ENCODE results near the gene UNC79. TPM values are rescaled to one million over a fixed set of nuclear protein-coding genes. Genes with fewer than 3 reads are reported as not detected.

UNC79 gene
- total RNA-seq, 1 donor from 2014 or later, result 2.2 TPM

DNA sequence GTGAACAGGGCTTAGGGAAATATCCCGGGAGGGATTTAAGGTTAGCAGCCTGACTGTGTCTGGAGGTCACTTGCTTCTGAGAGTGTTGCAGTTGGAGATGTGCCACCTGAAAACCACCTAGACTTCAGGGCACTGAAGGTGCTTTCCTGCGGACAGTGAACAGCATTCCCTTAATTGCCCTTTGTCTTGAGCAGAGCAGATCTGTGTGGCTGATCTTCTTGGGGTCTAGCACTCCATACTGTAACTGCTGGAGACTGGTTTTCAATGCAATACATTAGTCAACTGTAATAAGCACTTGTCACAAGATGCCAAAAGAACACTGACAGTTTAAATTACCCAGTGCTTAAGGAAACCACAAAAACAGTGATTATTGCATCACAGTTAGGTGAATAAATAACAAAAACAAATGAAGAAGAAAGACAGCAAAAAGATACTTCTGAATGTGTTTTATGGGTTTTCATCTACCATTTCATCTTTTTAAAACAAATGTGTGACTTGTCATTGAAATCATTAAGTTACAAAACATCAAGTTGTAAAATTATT, 245.7 kb downstream of the UNC79 start:
- no peaks in the 10 kb centered on the region for H3K9me3 Mint-ChIP-seq
- Histone ChIP-seq H4K20me1 (ENCODE audit: low read depth) (no peaks in the 10 kb centered on the region), H3K27ac (no peak overlapping the region), H3K27me3 (no peaks in the 10 kb centered on the region), H3K36me3 (no peaks in the 10 kb centered on the region), H3K4me3 (no peak overlapping the region), H3K9ac (no peak overlapping the region), H3K4me2 (no peak overlapping the region), H3F3A (ENCODE audit: low read depth) (peaks cover 2% of the 10 kb centered on the region), H3K79me2 (ENCODE audit: low read depth) (no peaks in the 10 kb centered on the region), H2AFZ (replicated peaks) (no peak overlapping the region), H3K9me3 (ENCODE audit: low read depth) (no peaks in the 10 kb centered on the region), H3K4me1 (peaks cover 2% of the 10 kb centered on the region)
- peaks cover 2% of the 10 kb centered on the region for H3K27me3 Mint-ChIP-seq (ENCODE audit: insufficient read depth, low read depth)
- no peak overlapping the region for H3K4me3 Mint-ChIP-seq
- no peak overlapping the region for H3K27ac Mint-ChIP-seq
- peaks cover 5% of the 10 kb centered on the region for H3K4me1 Mint-ChIP-seq
- DNase-seq (ENCODE audit: low spot score), result no peak
- TF ChIP-seq EZH2 (IDR thresholded peaks at IDR 0.05) (no peak), EZH2phosphoT487 (IDR thresholded peaks at IDR 0.05) (no peak)
- TF ChIP-seq, protein P1, sequence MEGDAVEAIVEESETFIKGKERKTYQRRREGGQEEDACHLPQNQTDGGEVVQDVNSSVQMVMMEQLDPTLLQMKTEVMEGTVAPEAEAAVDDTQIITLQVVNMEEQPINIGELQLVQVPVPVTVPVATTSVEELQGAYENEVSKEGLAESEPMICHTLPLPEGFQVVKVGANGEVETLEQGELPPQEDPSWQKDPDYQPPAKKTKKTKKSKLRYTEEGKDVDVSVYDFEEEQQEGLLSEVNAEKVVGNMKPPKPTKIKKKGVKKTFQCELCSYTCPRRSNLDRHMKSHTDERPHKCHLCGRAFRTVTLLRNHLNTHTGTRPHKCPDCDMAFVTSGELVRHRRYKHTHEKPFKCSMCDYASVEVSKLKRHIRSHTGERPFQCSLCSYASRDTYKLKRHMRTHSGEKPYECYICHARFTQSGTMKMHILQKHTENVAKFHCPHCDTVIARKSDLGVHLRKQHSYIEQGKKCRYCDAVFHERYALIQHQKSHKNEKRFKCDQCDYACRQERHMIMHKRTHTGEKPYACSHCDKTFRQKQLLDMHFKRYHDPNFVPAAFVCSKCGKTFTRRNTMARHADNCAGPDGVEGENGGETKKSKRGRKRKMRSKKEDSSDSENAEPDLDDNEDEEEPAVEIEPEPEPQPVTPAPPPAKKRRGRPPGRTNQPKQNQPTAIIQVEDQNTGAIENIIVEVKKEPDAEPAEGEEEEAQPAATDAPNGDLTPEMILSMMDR (IDR thresholded peaks at IDR 0.05), result no peak
- H3K36me3 Mint-ChIP-seq, result no peaks in the 10 kb centered on the region

- peaks cover 9% of the 10 kb centered on the region for H3K27me3 Mint-ChIP-seq (ENCODE audit: insufficient read depth, low read depth)
- H3K27ac Mint-ChIP-seq, result no peak overlapping the region
- H3K4me3 Mint-ChIP-seq, result no peak overlapping the region
- DNase-seq (ENCODE audit: low spot score), result no peak
- Histone ChIP-seq H3K79me2 (ENCODE audit: low read depth) (no peaks in the 10 kb centered on the region), H3K4me2 (no peak overlapping the region), H3K4me3 (no peak overlapping the region), H2AFZ (replicated peaks) (no peak overlapping the region), H3K9me3 (ENCODE audit: low read depth) (no peaks in the 10 kb centered on the region), H3K9ac (no peak overlapping the region), H3F3A (ENCODE audit: low read depth) (peaks cover 21% of the 10 kb centered on the region), H4K20me1 (ENCODE audit: low read depth) (no peaks in the 10 kb centered on the region), H3K27ac (no peak overlapping the region), H3K27me3 (no peaks in the 10 kb centered on the region), H3K4me1 (peaks cover 42% of the 10 kb centered on the region), H3K36me3 (no peaks in the 10 kb centered on the region)
- no peaks in the 10 kb centered on the region for H3K36me3 Mint-ChIP-seq
- TF ChIP-seq EZH2 (IDR thresholded peaks at IDR 0.05) (no peak), EZH2phosphoT487 (IDR thresholded peaks at IDR 0.05) (no peak)
- TF ChIP-seq, protein P1 (IDR thresholded peaks at IDR 0.05), result no peak
- peaks cover 46% of the 10 kb centered on the region for H3K4me1 Mint-ChIP-seq
- H3K9me3 Mint-ChIP-seq, result no peaks in the 10 kb centered on the region
Measured at GRCh38 chr14:93682459-93682858, 251.7 kb downstream of the UNC79 start.

DNA sequence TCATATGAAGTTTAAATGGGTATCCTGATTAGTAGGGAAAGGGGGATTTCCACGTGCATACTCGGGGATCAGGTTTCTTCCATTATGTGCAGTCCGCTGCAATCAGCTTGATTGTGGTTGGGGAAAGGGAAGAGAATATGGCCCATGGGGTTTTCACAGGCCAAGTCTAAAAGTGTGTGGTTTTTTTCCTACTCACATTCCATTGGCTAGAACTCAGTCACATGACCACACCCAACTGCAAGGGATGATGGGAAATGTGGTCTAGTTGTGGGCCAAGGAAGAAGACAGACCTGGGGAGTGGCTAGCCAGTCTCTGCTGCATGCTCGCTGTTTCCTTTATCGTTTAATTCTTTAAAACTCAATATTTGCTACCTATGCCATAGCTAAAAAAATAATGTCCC, 252.5 kb downstream of the UNC79 start:
- peak overlapping the region; percentile 5 for H2AFZ ChIP-seq (replicated peaks)
- Mint-ChIP-seq H3K9me3 (no peaks in the 10 kb centered on the region), H3K27me3 (ENCODE audit: insufficient read depth, low read depth) (peaks cover 7% of the 10 kb centered on the region), H3K4me1 (peaks cover 54% of the 10 kb centered on the region), H3K27ac (no peak overlapping the region), H3K36me3 (no peaks in the 10 kb centered on the region), H3K4me3 (no peak overlapping the region)
- no peak overlapping the region for H3K4me3 ChIP-seq
- no peak overlapping the region for H3K9ac ChIP-seq
- H3K9me3 ChIP-seq (ENCODE audit: low read depth), result no peaks in the 10 kb centered on the region
- DNase-seq (ENCODE audit: low spot score), result peak; percentile 45
- H3K27ac ChIP-seq, result no peak overlapping the region
- no peaks in the 10 kb centered on the region for H3K79me2 ChIP-seq (ENCODE audit: low read depth)
- no peaks in the 10 kb centered on the region for H3K36me3 ChIP-seq
- no peaks in the 10 kb centered on the region for H4K20me1 ChIP-seq (ENCODE audit: low read depth)
- no peaks in the 10 kb centered on the region for H3K27me3 ChIP-seq
- H3K4me1 ChIP-seq, result peaks cover 49% of the 10 kb centered on the region
- H3F3A ChIP-seq (ENCODE audit: low read depth), result peaks cover 29% of the 10 kb centered on the region
- H3K4me2 ChIP-seq, result no peak overlapping the region
- TF ChIP-seq, protein P1 (IDR thresholded peaks at IDR 0.05), result no peak
- TF ChIP-seq EZH2 (IDR thresholded peaks at IDR 0.05) (no peak), EZH2phosphoT487 (IDR thresholded peaks at IDR 0.05) (no peak)
